Esophagus squamous epithelium (tissue), 5 donors: ENCODE data around the gene CAMKMT. TPM values are rescaled to one million over a fixed set of nuclear protein-coding genes. Genes with fewer than 3 reads are reported as not detected.
"Not testable (repeated sequence)": the region's sequence is repeated elsewhere in the genome, so short reads cannot be mapped to it uniquely, and the experiment has no call there.

Source experiments
- DNase-seq: peaks from one replicate; lab custom pipeline; 2025; lab: John Stamatoyannopoulos, UW
- H3K27ac ChIP-seq, 4 donors: fragments of 200-600 bp; sonication (generic); one replicate each; pipeline ENCODE4 v1.5.1; 2016 to 2019; ENCODE audit warnings: mild to moderate bottlenecking in 1 of 4
- H3K27me3 ChIP-seq, 4 donors: fragments of 200-600 bp; sonication (generic); 1 replicate in 3 of 4; 2 replicates in 1 of 4; pipeline versions ENCODE4 v1.5.1 to v1.6.0; 2017 to 2021; ENCODE audit warnings: antibody characterized with exemption in 1 of 4
- H3K36me3 ChIP-seq, 3 donors: fragments of 200-600 bp; sonication (generic); one replicate each; pipeline ENCODE4 v1.5.1; 2016 to 2019
- H3K4me1 ChIP-seq, 3 donors: fragments of 200-600 bp; sonication (generic); one replicate each; pipeline ENCODE4 v1.5.1; 2017 to 2019
- H3K4me3 ChIP-seq, 4 donors: fragments of 200-600 bp; sonication (generic); 1 replicate in 3 of 4; 2 replicates in 1 of 4; pipeline ENCODE4 v1.5.1; 2016 to 2019; ENCODE audit warnings: mild to moderate bottlenecking in 2 of 4, moderate library complexity in 1 of 4
- H3K9me3 ChIP-seq, 3 donors: fragments of 200-600 bp; sonication (generic); one replicate each; pipeline ENCODE4 v1.5.1; 2016 to 2019
- POLR2A ChIP-seq, 4 donors: fragments of 450-650 bp; IDR thresholded peaks; one replicate each; pipeline ENCODE4 v1.6.1; 2017; ENCODE audit warnings: antibody characterized with exemption in 4 of 4, mild to moderate bottlenecking in 4 of 4, moderate library complexity in 3 of 4
- WGBS, 2 donors: methylation state at CpG; one replicate each; pipeline ENCODE4 v1.1.5; 2018; 5-methylcytosine and 5-hydroxymethylcytosine counted together
- intact Hi-C: fragments of 100-400 bp; cut with DNase I; formaldehyde crosslinking; loops from one replicate; pipeline ENCODE4 v1.15.0; 2022
- total RNA-seq, 4 donors: library from RNA; depleted of rRNA; stranded (reverse); fragments of >200 nt; gene quantifications; one replicate each; pipeline ENCODE4 v1.1.0, GENCODE V29; 2016
- TF ChIP-seq, protein P1 (sequence below), 6 experiments: fragments of 450-650 bp in 4 of 6; fragments of 200-600 bp in 2 of 6; sonication (generic) in 2 of 6; IDR thresholded peaks; one replicate each; pipeline ENCODE4 v1.5.1; 2016 to 2019; ENCODE audit warnings: antibody characterized with exemption in 6 of 6, mild to moderate bottlenecking in 4 of 6, moderate library complexity in 4 of 6
- donor health status: DM: yes; HTN: yes; CAD: no.

Gene CAMKMT
- total RNA-seq, 4 donors from 2014 or later, result 5.7 to 14.4 (median 10.6) TPM

DNA sequence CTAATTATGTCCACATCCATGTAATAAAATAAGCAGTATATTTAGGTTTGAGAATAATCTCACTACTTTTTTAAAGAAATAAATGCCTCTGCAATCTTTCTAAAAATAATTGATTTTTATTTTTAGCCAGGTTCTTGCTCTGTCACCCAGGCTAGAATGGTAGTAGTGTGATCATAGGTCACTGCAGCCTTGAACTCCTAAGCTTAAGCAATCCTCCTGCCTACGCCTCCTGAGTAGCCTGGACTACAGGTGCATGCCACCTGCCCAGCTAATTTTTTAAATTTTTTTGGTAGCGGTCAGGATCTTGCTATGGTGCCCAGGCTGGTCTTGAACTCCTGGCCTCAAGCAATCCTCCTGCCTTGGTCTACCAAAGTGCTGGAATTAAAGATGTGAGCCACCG is 133.3 kb downstream of the CAMKMT start:
- 82 to 89% methylated on average over 2 to 3 of the region's 3 CpGs for WGBS, 2 donors
- intact Hi-C loops, result no loop called here
- Histone ChIP-seq H3K4me1 (no peaks in the 10 kb centered on the region), H3K4me3 (no peak overlapping the region), H3K27me3 (no peaks in the 10 kb centered on the region), H3K9me3 (no peaks in the 10 kb centered on the region), H3K36me3 (no peaks in the 10 kb centered on the region), H3K27ac (no peak overlapping the region)
- no peak for TF ChIP-seq POLR2A (IDR thresholded peaks at IDR 0.05)
- TF ChIP-seq, protein P1, sequence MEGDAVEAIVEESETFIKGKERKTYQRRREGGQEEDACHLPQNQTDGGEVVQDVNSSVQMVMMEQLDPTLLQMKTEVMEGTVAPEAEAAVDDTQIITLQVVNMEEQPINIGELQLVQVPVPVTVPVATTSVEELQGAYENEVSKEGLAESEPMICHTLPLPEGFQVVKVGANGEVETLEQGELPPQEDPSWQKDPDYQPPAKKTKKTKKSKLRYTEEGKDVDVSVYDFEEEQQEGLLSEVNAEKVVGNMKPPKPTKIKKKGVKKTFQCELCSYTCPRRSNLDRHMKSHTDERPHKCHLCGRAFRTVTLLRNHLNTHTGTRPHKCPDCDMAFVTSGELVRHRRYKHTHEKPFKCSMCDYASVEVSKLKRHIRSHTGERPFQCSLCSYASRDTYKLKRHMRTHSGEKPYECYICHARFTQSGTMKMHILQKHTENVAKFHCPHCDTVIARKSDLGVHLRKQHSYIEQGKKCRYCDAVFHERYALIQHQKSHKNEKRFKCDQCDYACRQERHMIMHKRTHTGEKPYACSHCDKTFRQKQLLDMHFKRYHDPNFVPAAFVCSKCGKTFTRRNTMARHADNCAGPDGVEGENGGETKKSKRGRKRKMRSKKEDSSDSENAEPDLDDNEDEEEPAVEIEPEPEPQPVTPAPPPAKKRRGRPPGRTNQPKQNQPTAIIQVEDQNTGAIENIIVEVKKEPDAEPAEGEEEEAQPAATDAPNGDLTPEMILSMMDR (IDR thresholded peaks at IDR 0.05), result no peak
- no peak for DNase-seq

DNA sequence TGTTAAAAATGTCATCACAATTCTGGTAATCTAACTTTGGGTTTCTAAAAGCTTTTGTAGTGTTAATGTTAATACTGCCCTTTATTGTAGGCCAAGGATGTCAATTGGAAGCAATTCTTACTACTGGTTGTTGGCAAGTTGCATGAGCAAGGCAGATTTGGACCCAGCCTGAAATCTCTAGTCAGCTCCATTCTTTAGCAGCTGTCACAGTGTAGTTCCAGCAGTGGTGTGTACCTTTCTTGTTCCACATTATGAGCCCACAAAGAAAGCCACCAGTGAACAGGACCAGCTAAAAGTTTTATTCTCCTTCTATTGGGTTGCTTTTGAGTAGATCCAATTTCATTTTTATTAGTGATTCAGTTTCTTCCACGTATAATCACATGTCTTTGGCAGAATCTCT is 133.8 kb downstream of the CAMKMT start:
- H3K9me3 ChIP-seq, result no peaks in the 10 kb centered on the region
- no peak overlapping the region for H3K4me3 ChIP-seq
- 65 to 77% methylated on average over 1 of the region's 1 CpG for WGBS, 2 donors
- DNase-seq, result no peak
- no peak overlapping the region for H3K27ac ChIP-seq
- TF ChIP-seq, protein P1 (IDR thresholded peaks at IDR 0.05), result no peak
- TF ChIP-seq POLR2A (IDR thresholded peaks at IDR 0.05), result no peak
- intact Hi-C loops, result no loop called here
- no peaks in the 10 kb centered on the region for H3K4me1 ChIP-seq
- no peaks in the 10 kb centered on the region for H3K27me3 ChIP-seq
- H3K36me3 ChIP-seq, result no peaks in the 10 kb centered on the region

DNA sequence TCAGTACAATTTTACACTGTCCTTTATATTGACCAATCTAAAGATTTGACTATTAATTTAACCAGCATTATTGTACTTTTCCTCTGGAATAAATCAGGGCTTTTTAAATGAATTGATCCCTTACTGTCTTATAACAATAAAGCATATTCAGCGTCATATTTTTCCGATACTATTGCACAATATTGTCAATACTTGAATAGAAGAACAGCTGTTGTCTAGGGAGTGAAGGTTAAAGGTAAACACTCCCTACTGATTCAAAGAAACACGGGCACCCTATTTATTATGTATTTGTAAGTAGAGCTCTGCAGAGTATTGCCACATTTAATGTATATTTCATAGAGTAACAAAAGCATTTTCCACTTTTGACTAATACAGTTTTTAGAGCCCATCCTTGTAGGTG is 134.4 kb downstream of the CAMKMT start:
- DNase-seq, result no peak
- H3K27ac ChIP-seq, result no peak overlapping the region
- H3K9me3 ChIP-seq, result no peaks in the 10 kb centered on the region
- H3K27me3 ChIP-seq, result no peaks in the 10 kb centered on the region
- 83 to 86% methylated on average over 3 of the region's 3 CpGs for WGBS, 2 donors
- H3K4me3 ChIP-seq, result no peak overlapping the region
- no peaks in the 10 kb centered on the region for H3K4me1 ChIP-seq
- no peaks in the 10 kb centered on the region for H3K36me3 ChIP-seq
- intact Hi-C loops, result no loop called here
- TF ChIP-seq, protein P1 (IDR thresholded peaks at IDR 0.05), result no peak
- no peak for TF ChIP-seq POLR2A (IDR thresholded peaks at IDR 0.05)

DNA sequence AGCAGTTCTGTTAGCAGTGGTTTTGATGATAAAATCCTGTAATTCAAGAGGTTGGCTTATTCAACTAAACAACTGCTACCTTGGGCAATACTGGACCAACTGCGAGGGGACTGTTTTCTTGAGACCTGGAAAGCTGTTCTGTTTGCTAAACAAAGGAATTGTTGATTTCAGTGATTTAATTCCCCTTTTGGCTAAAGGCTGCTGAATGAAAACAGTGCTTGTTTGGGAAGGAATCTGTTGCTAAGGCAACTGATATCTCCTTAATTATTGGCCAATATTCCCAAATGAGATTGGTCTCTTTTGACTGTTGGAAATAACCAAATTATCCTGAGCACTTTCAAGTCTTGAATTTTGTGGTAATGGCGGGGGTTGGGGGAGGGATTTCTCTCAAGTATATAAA is 136.8 kb downstream of the CAMKMT start:
- H3K27ac ChIP-seq, result no peak overlapping the region
- H3K36me3 ChIP-seq, result no peaks in the 10 kb centered on the region
- whole genome bisulfite sequencing, 2 donors, result 74 to 86% methylated on average over 2 of the region's 2 CpGs
- no peak overlapping the region for H3K4me3 ChIP-seq
- no peaks in the 10 kb centered on the region for H3K27me3 ChIP-seq
- intact Hi-C loops, result no loop called here
- no peak for TF ChIP-seq POLR2A (IDR thresholded peaks at IDR 0.05)
- TF ChIP-seq, protein P1 (IDR thresholded peaks at IDR 0.05), result no peak
- no peak for DNase-seq
- H3K4me1 ChIP-seq, result no peaks in the 10 kb centered on the region
- H3K9me3 ChIP-seq, result no peaks in the 10 kb centered on the region

DNA sequence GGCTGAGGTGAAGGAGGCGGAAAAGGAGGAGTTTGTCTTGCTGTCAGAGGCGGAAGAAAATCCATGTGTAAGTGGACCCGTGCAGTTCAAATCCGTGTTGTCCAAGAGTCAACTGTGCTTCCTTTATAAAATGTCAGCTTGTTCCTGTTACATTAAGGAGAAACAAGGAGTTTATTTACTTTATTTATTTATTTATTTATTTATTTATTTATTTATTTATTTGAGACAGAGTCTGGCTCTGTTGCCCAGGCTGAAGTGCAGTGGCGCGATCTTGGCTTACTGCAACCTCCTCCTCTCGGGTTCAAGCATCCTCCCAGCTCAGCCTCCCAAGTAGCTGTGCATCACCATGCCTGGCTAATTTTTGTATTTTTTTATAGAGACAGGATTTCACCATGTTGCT is 143.9 kb downstream of the CAMKMT start:
- WGBS, 2 donors, result 92 to 95% methylated on average over 7 of the region's 7 CpGs
- H3K27me3 ChIP-seq, H3K27ac ChIP-seq, H3K4me3 ChIP-seq, H3K9me3 ChIP-seq, H3K36me3 ChIP-seq, DNase-seq, intact Hi-C loops, H3K4me1 ChIP-seq: not testable (repeated sequence)

DNA sequence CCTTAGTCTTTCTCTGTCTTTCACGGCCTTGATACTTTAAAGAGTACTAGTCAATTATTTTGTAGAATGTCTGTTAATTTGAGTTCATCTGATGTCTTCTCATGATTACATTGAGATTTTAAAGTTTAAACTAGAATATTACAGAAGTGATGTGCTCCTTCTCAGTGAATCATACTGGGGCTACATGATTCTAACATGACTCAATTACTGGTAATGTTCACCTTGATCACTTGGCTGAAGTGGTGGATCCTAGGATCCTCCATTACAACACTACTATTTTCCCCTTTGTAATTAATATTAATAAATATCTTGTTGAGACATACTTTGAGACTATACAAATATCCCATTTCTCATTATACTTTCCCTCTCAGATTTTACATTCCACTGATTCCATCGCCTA is 148.5 kb downstream of the CAMKMT start:
- DNase-seq, result no peak
- H3K4me3 ChIP-seq, result no peak overlapping the region
- no peak overlapping the region for H3K27ac ChIP-seq
- intact Hi-C loops, result no loop called here
- no peaks in the 10 kb centered on the region for H3K27me3 ChIP-seq
- TF ChIP-seq, protein P1 (IDR thresholded peaks at IDR 0.05), result no peak
- no peak for TF ChIP-seq POLR2A (IDR thresholded peaks at IDR 0.05)
- WGBS, 2 donors, result 90 to 97% methylated on average over 2 of the region's 2 CpGs
- no peaks in the 10 kb centered on the region for H3K9me3 ChIP-seq
- H3K36me3 ChIP-seq, result no peaks in the 10 kb centered on the region
- H3K4me1 ChIP-seq, result peaks cover 0 to 4% (median 0%) of the 10 kb centered on the region in 3 donors
